ENCODE data around the gene PTPA.
A peak's percentile ranks its signal among the peaks of the same experiment; 100 is the strongest.

The PTPA gene

GRCh38 chr9:129166623-129167557 lies 55.7 kb downstream of the PTPA start:
- peak overlapping the region; percentile 86 for H3K27ac ChIP-seq (ENCODE audit: low read length)
- no peaks in the 10 kb centered on the region for H3K9me3 ChIP-seq (ENCODE audit: control insufficient read depth in 1 of 2, low read length in 2 of 2)
- H3K4me1 ChIP-seq (ENCODE audit: control insufficient read depth in 1 of 2, insufficient read depth in 2 of 2, low read length in 2 of 2): peaks cover 11 to 26% of the 10 kb centered on the region in 2 donors
- H3K27me3 ChIP-seq (ENCODE audit: low read depth, low read length): no peaks in the 10 kb centered on the region
- H3K36me3 ChIP-seq (ENCODE audit: control insufficient read depth in 1 of 2, insufficient read depth in 2 of 2, low read length in 2 of 2): no peaks in the 10 kb centered on the region
- peak overlapping the region; percentile 30 to 53 for H3K4me3 ChIP-seq (ENCODE audit: low read depth in 1 of 2, low read length in 2 of 2)

DNA sequence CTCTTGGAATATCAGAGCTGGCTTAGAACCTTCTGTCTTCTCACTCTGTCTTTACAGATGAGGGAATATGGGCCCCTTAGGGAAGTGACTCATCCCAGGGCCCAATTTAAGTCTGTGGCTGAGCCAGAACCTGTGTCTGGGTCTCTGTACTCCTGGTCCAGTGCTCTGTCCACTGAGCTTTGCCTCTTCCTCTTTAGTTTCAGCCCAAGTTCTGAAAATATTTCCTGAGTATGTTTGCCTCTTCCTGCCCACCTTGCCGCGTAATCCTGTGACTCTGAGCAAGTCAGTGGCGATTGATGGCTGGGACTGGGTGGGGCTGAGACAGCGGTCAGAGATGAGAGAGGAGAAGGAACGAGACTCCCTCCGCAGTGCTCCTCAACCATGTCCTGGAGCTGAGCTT lies 59.0 kb downstream of the PTPA start:
- H3K27me3 ChIP-seq (ENCODE audit: low read depth, low read length): no peaks in the 10 kb centered on the region
- H3K36me3 ChIP-seq (ENCODE audit: control insufficient read depth in 1 of 2, insufficient read depth in 2 of 2, low read length in 2 of 2): no peaks in the 10 kb centered on the region
- H3K27ac ChIP-seq (ENCODE audit: low read length): no peak overlapping the region
- peaks cover 3 to 26% of the 10 kb centered on the region in 2 donors for H3K4me1 ChIP-seq (ENCODE audit: control insufficient read depth in 1 of 2, insufficient read depth in 2 of 2, low read length in 2 of 2)
- H3K9me3 ChIP-seq (ENCODE audit: control insufficient read depth in 1 of 2, low read length in 2 of 2): no peaks in the 10 kb centered on the region
- H3K4me3 ChIP-seq (ENCODE audit: low read depth in 1 of 2, low read length in 2 of 2): no peak overlapping the region

GRCh38 chr9:129171993-129172751 lies 61.0 kb downstream of the PTPA start:
- no peaks in the 10 kb centered on the region for H3K9me3 ChIP-seq (ENCODE audit: control insufficient read depth in 1 of 2, low read length in 2 of 2)
- H3K36me3 ChIP-seq (ENCODE audit: control insufficient read depth in 1 of 2, insufficient read depth in 2 of 2, low read length in 2 of 2): no peaks in the 10 kb centered on the region
- H3K4me1 ChIP-seq (ENCODE audit: control insufficient read depth in 1 of 2, insufficient read depth in 2 of 2, low read length in 2 of 2): peaks cover 0 to 27% of the 10 kb centered on the region in 2 donors
- H3K27ac ChIP-seq (ENCODE audit: low read length): no peak overlapping the region
- no peaks in the 10 kb centered on the region for H3K27me3 ChIP-seq (ENCODE audit: low read depth, low read length)
- no peak overlapping the region for H3K4me3 ChIP-seq (ENCODE audit: low read depth in 1 of 2, low read length in 2 of 2)

- no peak overlapping the region for H3K4me3 ChIP-seq (ENCODE audit: low read depth in 1 of 2, low read length in 2 of 2)
- no peaks in the 10 kb centered on the region for H3K36me3 ChIP-seq (ENCODE audit: control insufficient read depth in 1 of 2, insufficient read depth in 2 of 2, low read length in 2 of 2)
- no peaks in the 10 kb centered on the region for H3K27me3 ChIP-seq (ENCODE audit: low read depth, low read length)
- H3K4me1 ChIP-seq (ENCODE audit: control insufficient read depth in 1 of 2, insufficient read depth in 2 of 2, low read length in 2 of 2): peaks cover 0 to 24% of the 10 kb centered on the region in 2 donors
- H3K27ac ChIP-seq (ENCODE audit: low read length): no peak overlapping the region
- no peaks in the 10 kb centered on the region for H3K9me3 ChIP-seq (ENCODE audit: control insufficient read depth in 1 of 2, low read length in 2 of 2)
Observed at GRCh38 chr9:129172816-129173215, 61.6 kb downstream of the PTPA start.

DNA sequence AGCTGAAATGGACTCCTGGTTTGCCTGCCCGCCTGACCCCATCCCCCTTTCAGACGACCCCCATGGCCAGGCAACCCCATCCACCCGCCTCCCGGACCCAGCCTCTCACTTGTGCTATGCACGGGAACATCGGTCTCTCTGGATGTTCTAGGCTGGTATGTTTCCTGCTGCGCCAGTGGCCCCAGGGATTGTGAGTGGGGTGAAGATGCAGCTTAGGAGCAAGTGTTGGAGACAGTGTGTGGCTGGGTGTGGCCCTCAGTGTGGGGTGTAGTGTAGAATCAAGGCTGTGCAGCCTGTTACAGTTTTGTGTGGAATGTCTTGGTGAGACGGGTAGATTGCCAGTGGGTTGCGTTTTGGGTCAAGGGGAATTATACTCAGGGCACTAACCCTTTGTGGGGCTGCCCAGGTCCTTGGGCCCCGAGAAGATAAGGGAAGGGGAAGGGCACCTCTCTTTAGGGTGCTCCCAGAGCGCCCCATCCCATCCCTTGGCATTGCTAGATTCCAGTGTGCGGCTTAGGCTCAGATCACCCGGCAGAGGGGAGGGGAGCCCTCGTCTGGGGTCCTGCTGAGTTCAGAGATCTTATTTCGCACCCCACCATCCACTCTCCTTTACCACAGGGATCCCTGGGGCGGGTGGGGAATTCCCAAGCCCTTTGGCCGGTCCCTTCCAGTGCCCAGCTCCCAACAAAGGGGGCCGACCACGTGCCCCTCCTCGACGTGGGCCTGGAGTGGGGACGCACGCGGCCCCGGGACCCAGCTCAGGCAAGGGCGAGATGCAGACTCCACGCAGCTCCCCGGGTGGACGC lies 62.3 kb downstream of the PTPA start:
- Histone ChIP-seq H3K4me1 (ENCODE audit: control insufficient read depth in 1 of 2, insufficient read depth in 2 of 2, low read length in 2 of 2) (peaks cover 0 to 20% of the 10 kb centered on the region in 2 donors), H3K27me3 (ENCODE audit: low read depth, low read length) (no peaks in the 10 kb centered on the region), H3K4me3 (ENCODE audit: low read depth in 1 of 2, low read length in 2 of 2) (peak overlapping the region; percentile 80 to 96), H3K9me3 (ENCODE audit: control insufficient read depth in 1 of 2, low read length in 2 of 2) (no peaks in the 10 kb centered on the region), H3K27ac (ENCODE audit: low read length) (peak overlapping the region; percentile 93), H3K36me3 (ENCODE audit: control insufficient read depth in 1 of 2, insufficient read depth in 2 of 2, low read length in 2 of 2) (no peaks in the 10 kb centered on the region)

DNA sequence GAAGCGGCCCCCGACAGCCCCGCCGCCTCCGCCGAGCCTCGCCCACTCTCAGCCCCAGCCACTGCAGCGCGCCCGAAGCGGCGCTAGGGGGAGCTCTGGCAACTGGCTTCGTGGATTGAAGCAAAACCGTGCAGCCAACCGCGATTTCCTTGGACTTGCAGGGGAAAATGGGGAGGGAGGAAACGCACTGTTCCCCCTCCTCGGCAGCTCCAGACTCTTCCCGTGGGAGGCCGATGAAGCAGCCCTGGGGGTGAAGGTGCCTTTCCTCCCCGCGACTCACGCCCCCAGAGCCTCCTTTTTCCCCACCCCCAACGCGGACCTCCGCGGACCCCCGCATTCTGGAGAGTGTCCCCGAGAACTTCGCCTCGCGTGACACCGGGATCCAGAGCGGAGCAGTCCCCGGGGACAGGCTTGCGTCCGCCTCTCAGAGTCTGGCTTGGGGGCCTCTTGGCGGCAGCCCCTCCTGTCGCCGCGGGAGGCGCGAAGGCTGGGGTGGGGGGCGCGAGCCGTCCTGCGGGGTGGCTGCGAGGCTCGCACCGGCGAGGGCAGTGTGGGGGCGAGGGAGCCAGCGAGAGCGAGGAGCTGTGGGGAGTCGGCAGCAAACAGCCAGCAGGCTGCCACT lies 63.0 kb downstream of the PTPA start:
- H3K9me3 ChIP-seq (ENCODE audit: control insufficient read depth in 1 of 2, low read length in 2 of 2): no peaks in the 10 kb centered on the region

DNA sequence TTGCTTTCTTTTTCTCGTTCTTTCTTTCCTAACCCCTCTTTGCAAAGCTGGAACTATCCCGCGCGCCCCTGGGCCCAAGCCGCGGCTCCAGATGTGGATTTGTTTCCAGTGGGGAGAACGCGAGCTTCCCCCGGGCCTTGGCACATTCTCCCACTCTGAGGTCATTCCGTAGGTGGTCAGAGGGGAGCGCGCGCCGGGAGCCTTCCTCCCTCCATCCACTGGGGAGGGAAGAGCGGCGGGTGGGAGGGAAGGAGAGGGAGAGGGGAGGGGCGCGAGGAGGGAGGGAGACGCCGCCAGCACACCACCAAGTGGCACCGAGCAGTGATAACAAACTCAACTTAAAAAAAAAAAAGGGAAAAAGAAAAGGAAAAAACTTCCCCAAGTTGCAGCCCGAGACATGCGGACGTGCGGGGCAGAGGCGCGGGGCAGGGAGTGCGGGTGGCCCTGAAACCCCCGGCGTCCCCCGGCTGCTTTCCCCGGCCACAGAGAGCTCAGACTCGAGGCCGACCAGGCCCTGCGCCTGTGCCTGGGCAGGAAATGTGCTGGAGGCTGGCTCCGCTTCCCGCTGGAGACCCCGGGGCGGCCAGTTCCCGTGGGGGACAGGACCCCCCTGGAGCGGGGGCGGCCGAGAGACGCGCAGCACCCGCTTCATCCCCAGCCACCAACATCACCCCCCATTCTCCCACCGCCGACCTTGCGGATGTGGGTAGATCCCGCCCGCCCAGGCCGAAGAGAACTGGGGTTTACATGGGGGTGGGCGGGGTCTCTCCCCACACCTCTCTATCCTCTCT lies 63.7 kb downstream of the PTPA start:
- Histone ChIP-seq H3K27ac (ENCODE audit: low read length) (peak overlapping the region; percentile 93), H3K27me3 (ENCODE audit: low read depth, low read length) (no peaks in the 10 kb centered on the region), H3K9me3 (ENCODE audit: control insufficient read depth in 1 of 2, low read length in 2 of 2) (no peaks in the 10 kb centered on the region), H3K4me1 (ENCODE audit: control insufficient read depth in 1 of 2, insufficient read depth in 2 of 2, low read length in 2 of 2) (peaks cover 0 to 23% of the 10 kb centered on the region in 2 donors), H3K4me3 (ENCODE audit: low read depth in 1 of 2, low read length in 2 of 2) (peak overlapping the region; percentile 80 to 96), H3K36me3 (ENCODE audit: control insufficient read depth in 1 of 2, insufficient read depth in 2 of 2, low read length in 2 of 2) (no peaks in the 10 kb centered on the region)

More for the DNA sequence above, 63.0 kb downstream of the PTPA start:
- Histone ChIP-seq H3K36me3 (ENCODE audit: control insufficient read depth in 1 of 2, insufficient read depth in 2 of 2, low read length in 2 of 2) (no peaks in the 10 kb centered on the region), H3K4me1 (ENCODE audit: control insufficient read depth in 1 of 2, insufficient read depth in 2 of 2, low read length in 2 of 2) (peaks cover 0 to 23% of the 10 kb centered on the region in 2 donors), H3K27ac (ENCODE audit: low read length) (peak overlapping the region; percentile 93), H3K27me3 (ENCODE audit: low read depth, low read length) (no peaks in the 10 kb centered on the region), H3K4me3 (ENCODE audit: low read depth in 1 of 2, low read length in 2 of 2) (peak overlapping the region; percentile 80 to 96)

- Histone ChIP-seq H3K27me3 (ENCODE audit: low read depth, low read length) (no peaks in the 10 kb centered on the region), H3K4me1 (ENCODE audit: control insufficient read depth in 1 of 2, insufficient read depth in 2 of 2, low read length in 2 of 2) (peaks cover 0 to 23% of the 10 kb centered on the region in 2 donors)
Observed at GRCh38 chr9:129175515-129175824, 64.3 kb downstream of the PTPA start.

GRCh38 chr9:129175825-129176633 lies 64.8 kb downstream of the PTPA start:
- H3K9me3 ChIP-seq (ENCODE audit: control insufficient read depth in 1 of 2, low read length in 2 of 2): no peaks in the 10 kb centered on the region
- H3K36me3 ChIP-seq (ENCODE audit: control insufficient read depth in 1 of 2, insufficient read depth in 2 of 2, low read length in 2 of 2): no peaks in the 10 kb centered on the region
- peak overlapping the region; percentile 93 for H3K27ac ChIP-seq (ENCODE audit: low read length)
- H3K4me1 ChIP-seq (ENCODE audit: control insufficient read depth in 1 of 2, insufficient read depth in 2 of 2, low read length in 2 of 2): peaks cover 0 to 23% of the 10 kb centered on the region in 2 donors
- peak overlapping the region; percentile 80 to 96 for H3K4me3 ChIP-seq (ENCODE audit: low read depth in 1 of 2, low read length in 2 of 2)
- no peaks in the 10 kb centered on the region for H3K27me3 ChIP-seq (ENCODE audit: low read depth, low read length)

More at GRCh38 chr9:129175515-129175824, 64.3 kb downstream of the PTPA start:
- no peaks in the 10 kb centered on the region for H3K36me3 ChIP-seq (ENCODE audit: control insufficient read depth in 1 of 2, insufficient read depth in 2 of 2, low read length in 2 of 2)
- peak overlapping the region; percentile 93 for H3K27ac ChIP-seq (ENCODE audit: low read length)
- H3K4me3 ChIP-seq (ENCODE audit: low read depth in 1 of 2, low read length in 2 of 2): peak overlapping the region; percentile 80 to 96
- no peaks in the 10 kb centered on the region for H3K9me3 ChIP-seq (ENCODE audit: control insufficient read depth in 1 of 2, low read length in 2 of 2)
